Endothelial cell of hepatic sinusoid (primary cell): ENCODE measurements around the gene SPRED1.

ENCODE experiments used
- in situ Hi-C: cut with HindIII; loops from 2 replicates; pipeline ENCODE4 v1.10.0; 2017; ENCODE audit warnings: low sequenced_read_pairs

Gene SPRED1

DNA sequence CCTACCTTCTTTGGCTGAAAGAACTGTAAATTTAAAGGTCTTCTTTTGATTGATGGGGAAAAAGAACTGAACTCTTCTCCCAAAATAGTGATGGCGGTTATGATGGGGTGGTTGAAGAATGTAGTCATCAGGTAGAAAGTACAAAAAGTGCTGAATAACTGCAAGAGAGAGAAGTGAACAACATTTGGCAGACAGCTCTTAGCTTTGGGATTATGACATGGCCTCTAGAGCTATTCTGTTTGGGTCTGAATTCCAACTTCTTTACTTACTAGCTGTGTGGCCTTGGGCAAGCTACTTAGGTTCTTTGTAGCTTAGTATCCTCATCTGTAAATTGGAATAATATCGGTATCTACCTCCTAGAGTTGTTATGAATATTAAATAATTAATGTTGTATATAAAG is 91.7 kb downstream of the SPRED1 start:
- in situ Hi-C loops = no loop called here

- in situ Hi-C loops = no loop called here
Observed at GRCh38 chr15:38349251-38349650, 96.6 kb downstream of the SPRED1 start.

- in situ Hi-C loops = loop anchor here (10.0 kb wide), 1 partner anchor 347 kb away; no protein-coding TSS in a partner anchor
Observed at GRCh38 chr15:38351466-38351865, 98.8 kb downstream of the SPRED1 start.

DNA sequence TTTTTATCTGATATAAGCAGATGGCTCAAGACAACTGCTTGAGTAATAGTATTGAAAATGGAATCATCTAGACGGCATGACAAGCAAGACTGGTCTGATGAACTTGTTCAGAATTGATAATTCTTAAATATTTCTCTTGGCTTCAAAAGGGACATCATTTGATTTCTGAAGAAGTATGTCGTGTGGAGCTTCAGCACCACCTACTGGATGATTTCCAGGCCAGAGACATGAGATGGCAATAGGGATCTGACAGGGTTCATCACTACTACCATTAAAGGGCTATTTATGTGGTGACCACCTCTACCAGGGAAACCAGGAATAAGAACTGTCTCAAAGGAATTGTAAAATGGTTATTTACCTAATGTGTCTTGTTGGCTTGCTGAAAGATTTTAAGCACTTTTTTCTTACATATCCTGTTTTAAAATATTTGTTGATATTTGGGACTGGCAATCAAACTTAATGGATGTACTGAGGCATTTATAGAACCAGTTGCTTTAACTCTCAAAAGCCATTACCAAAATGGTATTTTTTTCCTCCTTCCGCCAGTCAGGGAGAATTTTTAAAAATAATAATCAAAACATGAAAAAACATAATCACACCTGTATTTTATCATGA is 101.8 kb downstream of the SPRED1 start:
- in situ Hi-C loops = loop anchor here (10.0 kb wide), 1 partner anchor 350 kb away; no protein-coding TSS in a partner anchor

GRCh38 chr15:38362355-38362754 is 109.7 kb downstream of the SPRED1 start:
- in situ Hi-C loops = no loop called here

GRCh38 chr15:38367476-38367875 is 114.8 kb downstream of the SPRED1 start:
- in situ Hi-C loops = loop anchor here (5.0 kb wide), 1 partner anchor 425 kb away; no protein-coding TSS in a partner anchor

GRCh38 chr15:38369936-38370478 is 117.4 kb downstream of the SPRED1 start:
- in situ Hi-C loops = loop anchor here (5.0 kb wide), 1 partner anchor 428 kb away; no protein-coding TSS in a partner anchor

- in situ Hi-C loops = no loop called here
Observed at GRCh38 chr15:38373016-38373415, 120.4 kb downstream of the SPRED1 start.

- in situ Hi-C loops = no loop called here
Observed at GRCh38 chr15:38374029-38374428, 121.4 kb downstream of the SPRED1 start.

GRCh38 chr15:38374556-38374955 is 121.9 kb downstream of the SPRED1 start:
- in situ Hi-C loops = no loop called here

DNA sequence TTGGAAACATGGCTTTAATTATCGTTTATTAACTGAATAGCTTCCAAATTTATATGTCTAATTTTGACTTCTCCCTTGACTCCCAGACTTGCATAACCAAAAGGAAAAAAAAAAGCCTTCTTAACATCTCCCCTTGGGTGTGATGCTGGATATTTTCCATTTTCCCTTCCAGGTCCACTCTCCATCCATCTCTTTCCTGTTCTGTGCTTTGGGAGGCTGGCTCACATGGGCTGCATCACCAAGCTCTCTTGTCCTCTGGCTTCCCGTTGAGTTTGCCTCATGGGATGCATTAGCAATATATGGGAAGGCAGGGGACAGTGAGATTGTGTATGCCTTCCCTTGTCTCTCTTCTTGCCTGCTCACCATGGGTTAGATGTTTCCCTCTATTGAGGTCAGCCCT is 123.4 kb downstream of the SPRED1 start:
- in situ Hi-C loops = no loop called here

GRCh38 chr15:38377636-38378035 is 125.0 kb downstream of the SPRED1 start:
- in situ Hi-C loops = no loop called here

GRCh38 chr15:38378161-38378560 is 125.5 kb downstream of the SPRED1 start:
- in situ Hi-C loops = no loop called here

GRCh38 chr15:38389924-38390542 is 137.4 kb downstream of the SPRED1 start:
- in situ Hi-C loops = no loop called here

GRCh38 chr15:38391191-38391590 is 138.6 kb downstream of the SPRED1 start:
- in situ Hi-C loops = no loop called here

- in situ Hi-C loops = no loop called here
Observed at GRCh38 chr15:38398134-38398533, 145.5 kb downstream of the SPRED1 start.

DNA sequence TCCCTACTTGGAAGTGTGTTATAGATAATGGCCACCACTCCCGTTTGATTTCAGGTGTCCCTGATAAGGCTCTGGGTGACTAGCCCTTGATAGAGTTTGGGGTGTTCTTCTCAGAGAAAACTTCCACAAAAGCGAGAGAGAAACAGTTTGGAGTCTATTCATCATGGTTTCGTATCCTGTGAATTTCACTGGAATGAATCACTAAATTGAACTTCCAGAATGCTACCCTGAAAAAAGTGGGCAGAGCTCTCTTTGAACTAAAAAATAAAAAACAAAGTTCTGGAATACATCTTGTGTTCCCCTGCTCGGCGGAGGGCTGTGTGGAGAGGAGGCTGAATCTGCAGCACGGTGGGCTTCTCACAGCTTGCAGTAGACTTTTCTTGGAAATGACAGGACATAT is 148.5 kb downstream of the SPRED1 start:
- in situ Hi-C loops = no loop called here

GRCh38 chr15:38401701-38402100 is 149.1 kb downstream of the SPRED1 start:
- in situ Hi-C loops = no loop called here

DNA sequence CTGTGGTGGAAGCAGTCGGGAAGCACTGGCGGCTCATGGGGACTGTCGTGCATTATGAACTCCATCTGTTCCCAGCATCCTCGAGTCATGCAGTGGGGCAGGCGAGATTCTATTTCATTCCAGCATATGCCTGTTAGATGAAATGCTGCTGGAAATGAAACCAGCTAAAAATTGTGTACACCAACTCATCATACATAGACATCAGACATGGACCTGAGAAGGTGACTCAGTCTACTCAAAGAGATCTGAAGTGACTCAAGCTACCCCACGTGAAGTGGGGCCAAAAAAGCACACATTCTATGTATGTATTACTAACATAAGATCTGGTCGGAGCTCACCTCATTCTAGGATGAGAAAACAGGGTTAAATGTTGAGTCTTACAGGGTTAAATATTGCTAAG is 153.8 kb downstream of the SPRED1 start:
- in situ Hi-C loops = no loop called here
